T-cell (primary cell): ENCODE data around the gene S100A14. TPM values are rescaled to one million over a fixed set of nuclear protein-coding genes. Genes with fewer than 3 reads are reported as not detected.

ENCODE experiments used
- ATAC-seq, 4 experiments: fragments of 200-7000 bp in 3 of 4; fragments of 150-1000 bp in 1 of 4; cut with Tn5 transposase; replicated peaks in 1 of 4; 1 replicate in 3 of 4; 2 replicates in 1 of 4; pipeline ENCODE4 v1.10.0; 2021; ENCODE audit warnings: moderate library complexity in 3 of 4, mild to moderate bottlenecking in 2 of 4, moderate number of reproducible peaks in 1 of 4
- CTCF ChIA-PET, 2 donors: fragments of 300-600 bp; sonication (Branson Sonifier 250); formaldehyde crosslinking; loops; one replicate each; lab custom pipeline; 2022; ENCODE audit warnings: antibody characterized with exemption in 2 of 2; lab: Charles Lee
- POLR2A ChIA-PET, 2 donors: fragments of 300-600 bp; sonication (Branson Sonifier 250); formaldehyde crosslinking; loops; one replicate each; lab custom pipeline; 2022; ENCODE audit warnings: antibody characterized with exemption in 2 of 2; lab: Charles Lee
- DNase-seq, 35 experiments: peaks; one replicate each; pipeline versions ENCODE4 v3.0.0 to v3.0.0-alpha.2; 2013 to 2023
- H3K27ac ChIP-seq: one replicate; pipeline ENCODE4 v1.5.1; 2013; ENCODE audit warnings: low read length
- H3K27me3 ChIP-seq, 2 experiments: replicated peaks in 1 of 2; 1 replicate in 1 of 2; 2 replicates in 1 of 2; pipeline versions ENCODE4 v1.6.1 to v1.7.0; 2013; ENCODE audit warnings: low read length in 1 of 2, mixed read lengths in 1 of 2; ENCODE audit not compliant: control insufficient read depth in 2 of 2, insufficient read depth in 2 of 2; ENCODE audit errors: extremely low read depth in 1 of 2
- H3K36me3 ChIP-seq, 2 donors: 1 replicate in 1 of 2; 2 replicates in 1 of 2; pipeline versions ENCODE4 v1.6.1 to v1.7.0; 2013; ENCODE audit warnings: low read length in 1 of 2; ENCODE audit not compliant: control insufficient read depth in 2 of 2, insufficient read depth in 1 of 2; ENCODE audit errors: extremely low read depth in 1 of 2
- H3K4me1 ChIP-seq, 2 experiments: 1 replicate in 1 of 2; 2 replicates in 1 of 2; pipeline versions ENCODE4 v1.6.1 to v1.7.0; 2013; ENCODE audit warnings: low read length in 2 of 2, mixed read lengths in 1 of 2; ENCODE audit not compliant: insufficient read depth in 2 of 2, control insufficient read depth in 1 of 2; ENCODE audit errors: extremely low read depth in 1 of 2
- H3K4me3 ChIP-seq, 2 donors: 1 replicate in 1 of 2; 2 replicates in 1 of 2; pipeline versions ENCODE4 v1.5.1 to v1.7.0; 2013; ENCODE audit warnings: mild to moderate bottlenecking in 2 of 2, low read length in 1 of 2, moderate library complexity in 1 of 2; ENCODE audit not compliant: control insufficient read depth in 1 of 2; ENCODE audit errors: extremely low read depth in 1 of 2
- H3K9me3 ChIP-seq: 2 replicates; pipeline ENCODE4 v1.7.0; 2013
- H3K27ac Mint-ChIP-seq, 2 donors: one replicate each; pipeline ENCODE4 v1.8.0; 2020 to 2021; ENCODE audit warnings: mild to moderate bottlenecking in 2 of 2, mixed read lengths in 2 of 2
- H3K27me3 Mint-ChIP-seq, 2 donors: one replicate each; pipeline ENCODE4 v1.8.0; 2021 to 2022; ENCODE audit warnings: mixed read lengths in 2 of 2
- H3K36me3 Mint-ChIP-seq: one replicate; pipeline ENCODE4 v1.8.0; 2021; ENCODE audit warnings: mixed read lengths
- H3K4me1 Mint-ChIP-seq, 3 donors: one replicate each; pipeline ENCODE4 v1.8.0; 2020 to 2022; ENCODE audit warnings: mixed read lengths in 3 of 3, mild to moderate bottlenecking in 1 of 3
- H3K4me3 Mint-ChIP-seq, 3 donors: one replicate each; pipeline ENCODE4 v1.8.0; 2020 to 2022; ENCODE audit warnings: mild to moderate bottlenecking in 3 of 3, mixed read lengths in 3 of 3, moderate library complexity in 3 of 3
- H3K9me3 Mint-ChIP-seq, 3 donors: one replicate each; pipeline ENCODE4 v1.8.0; 2020 to 2022; ENCODE audit warnings: mixed read lengths in 3 of 3
- WGBS: methylation state at CpG from one replicate; pipeline ENCODE4 v1.1.5; 2013; ENCODE audit warnings: missing lambda C conversion rate; ENCODE audit not compliant: insufficient coverage; 5-methylcytosine and 5-hydroxymethylcytosine counted together
- total RNA-seq, 35 experiments: library from RNA in 6 of 35; stranded (reverse) in 6 of 35; fragments of 120-200 nt in 1 of 35; gene quantifications; one replicate each; pipeline versions ENCODE4 v1.2.1 to v1.2.4 and lab custom pipeline; 2013 to 2026

Gene S100A14
- total RNA-seq, 5 donors from 2014 or later (not counting 1 experiment from before 2014, with no cell fraction given) = 0.35 to 0.70 (median 0.43) TPM; not detected in 2

GRCh38 chr1:153626904-153627714 lies 11.0 kb upstream of the S100A14 start, which contains the start of gene S100A13:
Gene S100A13 (minus strand): TSS chr1:153627505. CDS start chr1:153626472, 1,033 bp downstream.
- Mint-ChIP-seq H3K27ac (no peak within 1 kb of the TSS), H3K9me3 (no peaks in the 10 kb centered on the region), H3K4me1 (peaks cover 3 to 5% (median 3%) of the 10 kb centered on the region in 3 donors), H3K4me3 (peak within 1 kb of the TSS in 1 of 3 donors; percentile 30), H3K36me3 (no peaks in the 10 kb centered on the region), H3K27me3 (peaks cover 7 to 12% of the 10 kb centered on the region in 2 donors)
- DNase-seq = peak in 1 of 35 experiments; percentile 12
- ChIA-PET CTCF (no interaction called here), POLR2A (no interaction called here)
- Histone ChIP-seq H3K4me3 (no peak within 1 kb of the TSS), H3K9me3 (no peaks in the 10 kb centered on the region), H3K27ac (no peak within 1 kb of the TSS), H3K27me3 (peaks cover 0 to 24% of the 10 kb centered on the region in 2 experiments), H3K4me1 (peaks cover 0 to 5% of the 10 kb centered on the region in 2 experiments), H3K36me3 (no peaks in the 10 kb centered on the region)
- no peak for ATAC-seq
- WGBS = 63% methylated on average over 19 of the region's 28 CpGs

GRCh38 chr1:153626477-153626903 lies 10.4 kb upstream of the S100A14 start:
- H3K9me3 ChIP-seq = no peaks in the 10 kb centered on the region
- Mint-ChIP-seq H3K27ac (no peak overlapping the region), H3K36me3 (no peaks in the 10 kb centered on the region), H3K27me3 (peaks cover 7 to 12% of the 10 kb centered on the region in 2 donors), H3K9me3 (no peaks in the 10 kb centered on the region), H3K4me3 (no peak overlapping the region), H3K4me1 (peaks cover 3 to 5% (median 3%) of the 10 kb centered on the region in 3 donors)
- DNase-seq = no peak
- H3K27me3 ChIP-seq = peaks cover 0 to 24% of the 10 kb centered on the region in 2 experiments
- peaks cover 0 to 5% of the 10 kb centered on the region in 2 experiments for H3K4me1 ChIP-seq
- H3K36me3 ChIP-seq = no peaks in the 10 kb centered on the region
- no peak for ATAC-seq
- H3K4me3 ChIP-seq = no peak overlapping the region
- WGBS = no CpG with 5 or more reads among the region's 3 CpGs
- POLR2A ChIA-PET = no interaction called here
- no peak overlapping the region for H3K27ac ChIP-seq
- CTCF ChIA-PET = no interaction called here

- peaks cover 0 to 5% of the 10 kb centered on the region in 2 experiments for H3K4me1 ChIP-seq
- ChIA-PET POLR2A (no interaction called here), CTCF (no interaction called here)
- DNase-seq (no peak), ATAC-seq (no peak)
- WGBS = 92% methylated on average over 7 of the region's 10 CpGs
- no peaks in the 10 kb centered on the region for H3K36me3 ChIP-seq
- Mint-ChIP-seq H3K27ac (no peak overlapping the region), H3K4me1 (peaks cover 3 to 5% (median 3%) of the 10 kb centered on the region in 3 donors), H3K36me3 (no peaks in the 10 kb centered on the region), H3K9me3 (no peaks in the 10 kb centered on the region), H3K4me3 (no peak overlapping the region), H3K27me3 (peaks cover 7 to 12% of the 10 kb centered on the region in 2 donors)
- H3K27me3 ChIP-seq = peaks cover 0 to 24% of the 10 kb centered on the region in 2 experiments
- no peak overlapping the region for H3K27ac ChIP-seq
- no peaks in the 10 kb centered on the region for H3K9me3 ChIP-seq
- no peak overlapping the region for H3K4me3 ChIP-seq
These were observed 9.0 kb upstream of the S100A14 start for GRCh38 chr1:153624965-153625611.

- POLR2A ChIA-PET = no interaction called here
- DNase-seq = no peak
These were observed 7.0 kb upstream of the S100A14 start for GRCh38 chr1:153623101-153623500.

GRCh38 chr1:153619171-153619570 lies 3.0 kb upstream of the S100A14 start:
- Mint-ChIP-seq H3K27me3 (no peaks in the 10 kb centered on the region), H3K4me3 (no peak overlapping the region), H3K9me3 (no peaks in the 10 kb centered on the region), H3K4me1 (peaks cover 5 to 7% (median 5%) of the 10 kb centered on the region in 3 donors), H3K36me3 (no peaks in the 10 kb centered on the region), H3K27ac (no peak overlapping the region)
- Histone ChIP-seq H3K36me3 (no peaks in the 10 kb centered on the region), H3K4me1 (peaks cover 0 to 6% of the 10 kb centered on the region in 2 experiments), H3K4me3 (no peak overlapping the region), H3K9me3 (no peaks in the 10 kb centered on the region), H3K27ac (no peak overlapping the region), H3K27me3 (peaks cover 0 to 19% of the 10 kb centered on the region in 2 experiments)
- CTCF ChIA-PET = interaction anchor here in 1 of 2 donors (0.6 kb wide), 1 partner anchor 17 kb away, joined by 5 read pairs; no protein-coding TSS in a partner anchor
- WGBS = 90% methylated on average over 6 of the region's 6 CpGs
- ATAC-seq (no peak), DNase-seq (no peak)
- POLR2A ChIA-PET = interaction anchor here in 1 of 2 donors (0.5 kb wide), 1 partner anchor 103 kb away, joined by 9 read pairs; no protein-coding TSS in a partner anchor

More at GRCh38 chr1:153623101-153623500, 7.0 kb upstream of the S100A14 start:
- H3K27ac ChIP-seq = no peak overlapping the region
- H3K27me3 ChIP-seq = peaks cover 0 to 23% of the 10 kb centered on the region in 2 experiments
- whole genome bisulfite sequencing = 83% methylated on average over 6 of the region's 7 CpGs
- H3K36me3 ChIP-seq = no peaks in the 10 kb centered on the region
- H3K9me3 Mint-ChIP-seq = no peaks in the 10 kb centered on the region
- no peak overlapping the region for H3K4me3 ChIP-seq
- H3K4me3 Mint-ChIP-seq = no peak overlapping the region
- peaks cover 0 to 5% of the 10 kb centered on the region in 2 experiments for H3K4me1 ChIP-seq
- no peak for ATAC-seq
- CTCF ChIA-PET = no interaction called here
- H3K36me3 Mint-ChIP-seq = no peaks in the 10 kb centered on the region
- no peaks in the 10 kb centered on the region for H3K9me3 ChIP-seq
- H3K27ac Mint-ChIP-seq = no peak overlapping the region
- H3K4me1 Mint-ChIP-seq = peaks cover 3 to 5% (median 3%) of the 10 kb centered on the region in 3 donors
- peaks cover 7 to 12% of the 10 kb centered on the region in 2 donors for H3K27me3 Mint-ChIP-seq

- H3K27ac ChIP-seq = no peak overlapping the region
- H3K4me3 Mint-ChIP-seq = no peak overlapping the region
- ChIA-PET CTCF (interaction anchor here in 1 of 2 donors (1.3 kb wide), 1 partner anchor 107 kb away, joined by 4 read pairs; no protein-coding TSS in a partner anchor), POLR2A (no interaction called here)
- 9% methylated on average over 3 of the region's 6 CpGs for WGBS
- H3K27me3 ChIP-seq = peaks cover 0 to 20% of the 10 kb centered on the region in 2 experiments
- peaks cover 5 to 7% (median 5%) of the 10 kb centered on the region in 3 donors for H3K4me1 Mint-ChIP-seq
- peaks cover 0 to 6% of the 10 kb centered on the region in 2 experiments for H3K4me1 ChIP-seq
- H3K27ac Mint-ChIP-seq = no peak overlapping the region
- no peak overlapping the region for H3K4me3 ChIP-seq
- peak in 28 of 35 experiments; percentile 7 to 76 (median 55) for DNase-seq
- ATAC-seq = peak in 2 of 4 experiments; percentile 82 to 94
- no peaks in the 10 kb centered on the region for H3K9me3 ChIP-seq
- H3K36me3 ChIP-seq = no peaks in the 10 kb centered on the region
- H3K9me3 Mint-ChIP-seq = no peaks in the 10 kb centered on the region
- H3K36me3 Mint-ChIP-seq = no peaks in the 10 kb centered on the region
- no peaks in the 10 kb centered on the region for H3K27me3 Mint-ChIP-seq
These were observed 1.5 kb upstream of the S100A14 start for GRCh38 chr1:153617663-153618062.
